ENCODE measurements around the gene TBC1D10A.

The TBC1D10A gene

DNA sequence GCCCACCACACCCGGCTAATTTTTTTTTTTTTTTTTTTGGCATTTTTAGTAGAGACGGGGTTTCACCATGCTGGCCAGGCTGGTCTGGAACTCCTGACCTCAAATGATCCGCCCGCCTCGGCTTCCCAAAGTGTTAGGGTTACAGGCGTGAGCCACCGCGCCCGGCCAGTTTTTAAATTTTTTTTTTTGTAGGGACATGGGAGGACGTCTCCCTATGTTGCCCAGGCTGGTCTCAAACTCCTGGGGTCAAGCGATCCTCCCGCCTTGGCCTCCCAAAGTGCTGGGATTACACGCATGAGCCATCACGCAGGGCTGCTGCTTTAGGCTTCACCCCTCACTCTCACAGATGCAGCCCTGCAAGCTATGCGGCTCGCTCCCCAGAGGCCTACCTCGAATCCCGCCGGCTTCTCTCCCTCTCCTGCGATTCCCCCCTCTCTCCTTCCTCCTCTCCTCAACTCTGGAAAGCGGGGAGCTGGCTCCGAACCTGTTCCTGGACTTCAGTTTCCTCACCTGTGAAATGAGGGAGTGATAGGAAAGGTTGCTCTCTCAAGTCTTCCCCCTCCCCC is 31.0 kb upstream of the TBC1D10A start:
- no peaks in the 10 kb centered on the region for H3K27me3 ChIP-seq (ENCODE audit: insufficient read depth, low read depth)

DNA sequence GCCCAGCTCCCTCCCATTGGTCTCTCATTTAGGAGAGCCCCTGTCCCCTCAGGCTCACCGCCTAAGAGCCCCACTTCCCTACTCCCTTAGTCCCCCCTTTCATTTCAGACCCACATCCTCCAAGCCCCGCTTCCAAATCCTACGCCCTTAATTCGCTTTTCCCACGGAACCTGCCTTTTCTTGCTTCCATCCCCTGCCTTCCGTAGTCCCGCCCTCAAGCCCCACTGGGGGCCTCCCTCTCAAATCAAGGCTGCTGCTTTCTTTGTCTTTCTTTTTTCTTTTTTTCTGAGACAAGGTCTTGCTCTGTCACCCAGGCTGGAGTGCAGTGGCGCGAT is 30.5 kb upstream of the TBC1D10A start:
- peak overlapping the region; percentile 71 for H2AFZ ChIP-seq (ENCODE audit: low read depth)
- H3K27ac ChIP-seq, result peak overlapping the region; percentile 79
- H3K36me3 ChIP-seq (ENCODE audit: insufficient read depth), result no peaks in the 10 kb centered on the region
- no peak overlapping the region for H3K4me3 ChIP-seq (IDR thresholded peaks at IDR 0.05; ENCODE audit: insufficient read depth, low read depth, low read length)
- TF ChIP-seq, protein P1, sequence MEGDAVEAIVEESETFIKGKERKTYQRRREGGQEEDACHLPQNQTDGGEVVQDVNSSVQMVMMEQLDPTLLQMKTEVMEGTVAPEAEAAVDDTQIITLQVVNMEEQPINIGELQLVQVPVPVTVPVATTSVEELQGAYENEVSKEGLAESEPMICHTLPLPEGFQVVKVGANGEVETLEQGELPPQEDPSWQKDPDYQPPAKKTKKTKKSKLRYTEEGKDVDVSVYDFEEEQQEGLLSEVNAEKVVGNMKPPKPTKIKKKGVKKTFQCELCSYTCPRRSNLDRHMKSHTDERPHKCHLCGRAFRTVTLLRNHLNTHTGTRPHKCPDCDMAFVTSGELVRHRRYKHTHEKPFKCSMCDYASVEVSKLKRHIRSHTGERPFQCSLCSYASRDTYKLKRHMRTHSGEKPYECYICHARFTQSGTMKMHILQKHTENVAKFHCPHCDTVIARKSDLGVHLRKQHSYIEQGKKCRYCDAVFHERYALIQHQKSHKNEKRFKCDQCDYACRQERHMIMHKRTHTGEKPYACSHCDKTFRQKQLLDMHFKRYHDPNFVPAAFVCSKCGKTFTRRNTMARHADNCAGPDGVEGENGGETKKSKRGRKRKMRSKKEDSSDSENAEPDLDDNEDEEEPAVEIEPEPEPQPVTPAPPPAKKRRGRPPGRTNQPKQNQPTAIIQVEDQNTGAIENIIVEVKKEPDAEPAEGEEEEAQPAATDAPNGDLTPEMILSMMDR (conservative IDR thresholded peaks at IDR 0.05; ENCODE audit: low read depth, low read length), result no peak
- H3K79me2 ChIP-seq (ENCODE audit: insufficient read depth, low read depth), result peaks cover 34% of the 10 kb centered on the region
- no peaks in the 10 kb centered on the region for H4K20me1 ChIP-seq (ENCODE audit: insufficient read depth)
- no peaks in the 10 kb centered on the region for H3K27me3 ChIP-seq (ENCODE audit: insufficient read depth, low read depth)
- H3K4me1 ChIP-seq (ENCODE audit: low read depth, poor library complexity, severe bottlenecking), result peaks cover 34% of the 10 kb centered on the region
- H3K4me2 ChIP-seq, result peak overlapping the region; percentile 68
- H3K9ac ChIP-seq, result peak overlapping the region; percentile 96

More for the DNA sequence above, 31.0 kb upstream of the TBC1D10A start:
- peaks cover 39% of the 10 kb centered on the region for H3K4me1 ChIP-seq (ENCODE audit: low read depth, poor library complexity, severe bottlenecking)
- no peak overlapping the region for H3K4me3 ChIP-seq (IDR thresholded peaks at IDR 0.05; ENCODE audit: insufficient read depth, low read depth, low read length)
- peaks cover 34% of the 10 kb centered on the region for H3K79me2 ChIP-seq (ENCODE audit: insufficient read depth, low read depth)
- H3K27ac ChIP-seq, result no peak overlapping the region
- no peak overlapping the region; the same call in 1 of the 2 replicates for H2AFZ ChIP-seq (ENCODE audit: low read depth)
- peak overlapping the region; percentile 68 for H3K4me2 ChIP-seq
- H4K20me1 ChIP-seq (ENCODE audit: insufficient read depth), result no peaks in the 10 kb centered on the region
- no peak overlapping the region for H3K9ac ChIP-seq
- no peaks in the 10 kb centered on the region for H3K36me3 ChIP-seq (ENCODE audit: insufficient read depth)
- TF ChIP-seq, protein P1 (conservative IDR thresholded peaks at IDR 0.05; ENCODE audit: low read depth, low read length), result no peak

DNA sequence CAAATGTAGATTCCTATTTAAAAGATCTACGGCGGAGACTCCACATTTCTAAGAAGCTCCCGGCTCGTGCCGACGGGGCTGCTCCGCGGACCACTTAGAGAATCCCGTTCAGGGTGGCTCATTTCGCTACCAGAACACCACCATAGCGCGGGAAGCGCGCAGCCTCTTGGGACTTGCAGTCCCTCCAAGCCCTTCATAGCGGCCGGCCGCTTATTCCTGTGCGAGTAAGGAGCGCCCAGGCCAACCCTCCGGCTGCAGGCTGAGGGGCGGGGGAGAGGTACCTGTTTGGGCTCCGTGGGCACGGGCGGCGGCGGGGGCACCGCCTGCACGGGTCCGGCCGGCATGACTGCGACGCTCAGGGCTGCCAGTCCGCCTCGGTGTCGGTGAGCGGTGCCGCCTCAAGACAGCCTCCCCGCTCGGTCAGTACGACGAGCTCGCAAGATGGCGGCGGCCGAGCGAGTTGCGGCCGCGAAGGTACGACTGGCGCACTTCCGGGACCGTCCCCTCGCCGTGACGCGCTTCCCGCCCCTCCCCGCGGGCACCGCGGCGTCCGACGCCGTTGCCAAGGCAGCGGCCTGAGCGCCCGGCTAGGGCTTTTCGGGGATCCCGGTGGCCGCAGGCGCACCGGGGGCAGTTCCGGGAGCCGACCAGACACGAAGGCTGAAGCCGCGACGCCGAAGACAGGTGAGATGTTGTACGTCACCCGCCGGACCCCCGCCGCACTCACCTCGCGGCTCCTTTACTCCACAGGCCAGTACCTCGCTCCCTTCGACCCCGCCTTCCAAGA is 29.9 kb upstream of the TBC1D10A start, which contains the start of the genes CCDC157 and SF3A1:
TSS of gene CCDC157 (plus strand) at position 559 of the 787 bp plus-strand sequence. CDS start 8,994 bp downstream, outside the sequence.
TSS of gene SF3A1 (minus strand) at position 446 of the 787 bp plus-strand sequence. CDS start at position 344, 102 bp downstream.
- Histone ChIP-seq H3K27me3 (ENCODE audit: insufficient read depth, low read depth) (no peaks in the 10 kb centered on the region), H3K36me3 (ENCODE audit: insufficient read depth) (no peaks in the 10 kb centered on the region), H3K27ac (peak within 1 kb of the TSS; percentile 79), H2AFZ (ENCODE audit: low read depth) (peak within 1 kb of the TSS; percentile 71), H3K9ac (peak within 1 kb of the TSS; percentile 96), H3K4me3 (IDR thresholded peaks at IDR 0.05; ENCODE audit: insufficient read depth, low read depth, low read length) (no peak within 1 kb of the TSS), H3K79me2 (ENCODE audit: insufficient read depth, low read depth) (peaks cover 35% of the 10 kb centered on the region), H3K4me1 (ENCODE audit: low read depth, poor library complexity, severe bottlenecking) (peaks cover 28% of the 10 kb centered on the region), H4K20me1 (ENCODE audit: insufficient read depth) (no peaks in the 10 kb centered on the region), H3K4me2 (peak within 1 kb of the TSS; percentile 68)
- TF ChIP-seq, protein P1 (conservative IDR thresholded peaks at IDR 0.05; ENCODE audit: low read depth, low read length), result no peak

DNA sequence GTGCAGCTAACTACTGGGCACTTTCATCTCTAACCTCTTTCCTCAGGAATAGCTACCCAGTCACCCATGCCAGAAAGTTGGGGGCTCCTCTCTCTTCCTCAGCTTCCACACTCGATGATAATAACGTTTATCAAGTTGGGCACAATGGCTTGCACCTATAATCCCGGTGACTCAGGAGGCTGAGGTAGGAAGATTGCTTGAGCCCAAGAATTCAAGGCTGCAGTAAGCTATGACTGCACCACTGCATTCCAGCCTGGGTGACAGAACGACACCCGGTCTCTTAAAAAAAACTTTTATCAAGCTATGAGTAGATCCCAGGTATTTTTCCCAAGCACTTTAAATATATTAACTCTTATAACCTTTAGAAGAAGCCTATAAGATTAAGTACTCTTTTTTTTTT is 27.9 kb upstream of the TBC1D10A start:
- Histone ChIP-seq H3K36me3 (ENCODE audit: insufficient read depth) (no peaks in the 10 kb centered on the region), H2AFZ (ENCODE audit: low read depth) (no peak overlapping the region), H3K27me3 (ENCODE audit: insufficient read depth, low read depth) (no peaks in the 10 kb centered on the region), H3K9ac (no peak overlapping the region), H3K4me1 (ENCODE audit: low read depth, poor library complexity, severe bottlenecking) (peaks cover 22% of the 10 kb centered on the region), H3K27ac (no peak overlapping the region), H3K4me2 (peak overlapping the region; percentile 68; the same call in 1 of the 2 replicates), H3K4me3 (IDR thresholded peaks at IDR 0.05; ENCODE audit: insufficient read depth, low read depth, low read length) (no peak overlapping the region), H4K20me1 (ENCODE audit: insufficient read depth) (no peaks in the 10 kb centered on the region), H3K79me2 (ENCODE audit: insufficient read depth, low read depth) (peaks cover 45% of the 10 kb centered on the region)
- TF ChIP-seq, protein P1 (conservative IDR thresholded peaks at IDR 0.05; ENCODE audit: low read depth, low read length), result no peak

Measured in KMS-11 (cell line).